NCI-H526 (cell line): ENCODE data around the gene CELF1.
A peak's percentile ranks its signal among the peaks of the same experiment; 100 is the strongest.

Source experiments
- DNase-seq, 2 experiments: peaks; one replicate each; lab custom pipeline; 2025; lab: John Stamatoyannopoulos, UW

Gene CELF1

DNA sequence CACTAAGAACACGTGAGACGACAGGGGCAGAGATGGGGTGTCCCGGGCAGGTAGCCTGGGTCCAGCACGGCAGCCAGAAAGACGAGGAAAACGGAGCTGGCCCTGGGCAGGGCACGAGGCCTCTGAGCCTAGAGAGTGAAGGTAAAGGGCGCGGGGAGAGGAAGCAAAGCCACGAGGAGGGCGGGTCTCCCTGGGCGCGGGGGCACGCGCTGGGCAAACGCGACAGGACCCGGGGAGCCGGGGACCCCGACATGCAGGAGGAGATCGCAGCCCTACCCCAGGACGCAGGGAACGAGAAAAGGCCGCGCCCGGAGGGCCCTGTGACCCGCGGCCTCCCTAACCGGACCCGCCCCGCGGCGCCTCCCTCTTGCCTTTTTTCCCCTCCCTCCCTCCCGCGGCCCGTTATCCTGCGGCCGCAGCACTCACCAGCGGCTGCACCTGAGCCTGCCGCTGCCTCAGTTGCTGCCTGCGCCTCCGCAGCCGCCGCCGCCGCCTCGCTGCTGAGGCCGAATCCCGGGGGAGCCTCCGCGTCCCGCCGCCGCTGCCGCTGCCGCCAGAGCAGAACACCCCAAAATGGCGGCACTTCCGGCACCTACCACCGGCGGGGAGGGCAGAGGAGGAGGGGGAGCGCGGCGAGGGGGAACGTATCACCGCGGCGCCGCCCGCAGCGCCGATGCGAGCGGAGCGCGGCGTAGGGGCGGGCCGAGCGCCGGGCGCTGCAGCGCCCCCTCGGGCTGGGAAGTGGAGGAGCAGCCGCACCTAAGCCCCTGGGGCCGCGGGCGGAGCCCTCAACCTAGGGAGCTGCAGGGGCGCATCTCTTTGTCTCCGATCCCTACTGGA lies at the start of gene CELF1:
CELF1 (minus strand) TSS at position 567 of the 840 bp plus-strand sequence. CDS start 53,609 bp downstream, outside the sequence.
- DNase-seq = peak; percentile 85 to 98

DNA sequence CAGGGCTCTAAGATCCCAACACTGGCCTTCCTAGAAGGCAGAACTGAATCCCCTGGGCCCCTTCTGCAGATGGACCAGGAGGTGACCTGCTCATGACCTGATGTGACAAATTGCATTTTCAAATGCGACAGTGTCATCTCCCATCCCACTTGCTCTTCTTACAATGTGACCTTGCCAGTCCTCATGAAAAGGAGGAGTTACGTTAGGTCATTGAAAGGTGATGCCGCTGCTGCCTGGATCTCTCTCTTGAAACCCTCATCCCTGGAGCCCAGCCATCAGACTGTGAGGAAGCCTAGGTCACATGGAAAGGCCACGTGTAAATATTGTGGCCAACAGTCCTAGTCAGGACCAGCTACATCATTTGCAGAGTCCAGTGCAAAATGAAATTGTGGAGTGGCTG lies 47.0 kb upstream of the CELF1 start:
- no peak for DNase-seq

DNA sequence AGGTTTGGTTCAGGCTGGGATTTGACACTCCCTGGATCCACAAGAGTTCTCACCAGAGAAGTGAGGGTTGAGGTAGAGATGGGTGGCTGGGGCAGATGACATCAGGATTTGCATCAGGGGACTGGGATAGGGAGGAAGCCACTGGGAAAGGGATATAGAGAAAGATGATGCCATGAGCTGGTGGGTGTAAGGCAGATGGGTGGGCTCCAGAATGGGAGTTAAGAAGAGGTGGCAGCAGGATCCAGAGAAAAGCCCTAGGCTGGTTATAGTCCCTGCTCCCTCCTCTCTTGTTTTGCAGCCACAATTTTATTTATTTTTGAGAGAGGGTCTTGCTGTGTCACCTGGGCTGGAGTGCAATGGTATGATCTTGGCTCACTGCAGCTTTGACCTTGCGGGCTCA lies 43.0 kb upstream of the CELF1 start:
- no peak for DNase-seq

DNA sequence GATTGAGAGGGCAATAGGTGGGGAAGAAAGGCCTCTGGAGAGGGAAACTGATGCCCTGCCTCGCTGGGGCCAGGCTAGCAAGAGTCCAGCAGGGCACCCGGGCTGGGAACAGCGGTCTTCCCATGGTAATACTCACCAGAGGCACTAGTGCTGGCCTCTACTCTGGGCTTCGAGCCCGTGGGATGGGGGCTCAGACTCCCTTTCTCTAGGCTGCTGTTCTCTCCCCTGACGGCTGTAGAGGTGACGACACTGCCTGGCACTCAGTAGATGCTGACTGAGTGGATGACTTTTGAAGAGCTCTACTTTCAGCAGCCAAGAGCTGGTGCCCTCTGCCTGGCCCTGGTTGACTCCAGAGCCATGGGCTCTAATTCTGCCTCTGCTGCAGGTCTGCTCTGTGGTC lies 42.1 kb upstream of the CELF1 start:
- no peak for DNase-seq

DNA sequence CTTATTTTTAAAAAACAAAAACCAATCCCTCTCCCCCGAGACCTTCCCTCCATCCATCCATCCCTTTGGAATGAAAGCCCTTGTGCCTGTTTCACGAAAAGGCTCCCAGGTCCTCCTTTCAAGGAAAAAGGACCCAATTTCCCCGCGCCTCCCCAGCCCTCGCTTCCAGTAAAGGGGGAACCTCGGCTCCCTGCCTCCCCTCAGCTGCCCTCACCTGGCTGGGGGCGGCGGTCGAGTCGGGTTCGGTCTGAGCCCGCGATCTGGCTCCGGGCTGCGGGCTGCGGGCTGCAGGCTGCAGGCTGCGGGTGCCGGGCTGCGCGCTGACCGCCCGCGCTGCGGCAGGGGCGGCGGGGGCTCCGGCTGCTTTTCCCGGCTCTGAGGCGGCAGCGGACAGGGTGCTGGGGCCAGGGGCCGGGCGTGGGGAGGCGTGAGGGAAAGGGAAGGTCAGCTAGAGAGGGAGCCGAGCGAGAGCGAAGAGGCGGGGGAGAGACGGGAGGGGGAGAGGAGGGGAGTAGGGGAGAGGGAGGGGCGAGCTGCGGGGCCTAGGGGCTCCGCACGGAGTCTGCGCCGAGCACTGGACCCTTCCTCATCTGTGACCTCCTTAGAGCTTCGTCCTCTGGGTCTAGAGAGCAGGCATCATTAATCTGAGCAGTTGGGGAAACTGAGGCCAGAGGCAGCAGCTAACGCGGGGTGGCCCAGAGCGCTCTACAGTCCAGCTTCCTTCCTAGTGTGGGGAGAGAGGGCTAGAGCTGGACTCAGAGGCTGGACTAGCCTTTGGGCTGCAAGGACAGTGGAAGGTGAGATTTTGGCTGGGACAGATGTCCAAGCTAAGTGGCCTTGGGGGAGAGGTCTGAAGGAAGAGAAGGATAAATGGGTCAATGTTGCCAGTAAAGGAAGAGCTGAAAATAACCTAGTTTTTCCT lies 41.3 kb upstream of the CELF1 start, which contains the start of gene C1QTNF4:
C1QTNF4 (minus strand) TSS at position 478 of the 922 bp plus-strand sequence. CDS start 3,601 bp downstream, outside the sequence.
- DNase-seq = peak in 1 of 2 experiments; percentile 38

DNA sequence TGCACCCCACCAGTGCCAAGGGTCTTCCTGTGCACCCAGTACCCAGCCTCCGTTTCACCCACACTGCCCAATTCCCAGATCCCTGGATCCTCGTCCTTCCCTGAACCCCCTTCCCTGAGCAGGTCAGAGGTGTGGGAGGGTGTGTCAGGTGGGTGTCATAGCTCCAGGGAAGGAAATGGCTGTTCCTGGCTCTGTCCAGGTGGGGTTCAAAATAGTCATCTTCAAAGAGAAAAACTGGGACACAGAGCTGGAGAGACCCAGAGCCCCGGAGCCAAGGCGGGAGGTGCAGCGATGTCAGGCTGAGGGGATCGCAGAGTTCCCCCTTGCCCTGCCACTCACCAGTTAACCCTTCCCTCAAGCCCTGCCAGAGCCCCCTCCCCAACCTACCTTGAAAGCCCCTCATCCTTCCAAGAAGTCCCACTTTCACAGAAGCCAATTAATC lies 40.6 kb upstream of the CELF1 start:
- DNase-seq = peak in 1 of 2 experiments; percentile 24

DNA sequence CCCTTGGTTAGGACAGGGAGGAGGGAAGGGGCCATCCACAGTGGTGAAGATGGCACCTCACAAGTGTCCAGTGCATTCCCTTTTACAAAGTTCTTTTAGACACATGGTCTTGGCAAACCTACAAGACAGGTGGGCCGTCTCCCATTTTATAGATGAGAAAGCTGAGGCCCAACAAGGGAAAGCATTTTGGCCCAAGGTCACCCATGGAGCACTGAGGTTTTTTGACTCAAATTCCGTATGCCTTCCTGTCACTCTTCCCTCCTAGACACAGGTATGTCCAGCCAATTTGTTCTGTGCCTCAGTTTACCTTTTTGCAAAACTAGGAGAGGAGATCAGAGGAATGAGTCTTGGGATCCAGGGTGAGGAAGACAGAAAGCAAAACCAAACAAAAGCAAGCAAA lies 40.0 kb upstream of the CELF1 start:
- DNase-seq = no peak

DNA sequence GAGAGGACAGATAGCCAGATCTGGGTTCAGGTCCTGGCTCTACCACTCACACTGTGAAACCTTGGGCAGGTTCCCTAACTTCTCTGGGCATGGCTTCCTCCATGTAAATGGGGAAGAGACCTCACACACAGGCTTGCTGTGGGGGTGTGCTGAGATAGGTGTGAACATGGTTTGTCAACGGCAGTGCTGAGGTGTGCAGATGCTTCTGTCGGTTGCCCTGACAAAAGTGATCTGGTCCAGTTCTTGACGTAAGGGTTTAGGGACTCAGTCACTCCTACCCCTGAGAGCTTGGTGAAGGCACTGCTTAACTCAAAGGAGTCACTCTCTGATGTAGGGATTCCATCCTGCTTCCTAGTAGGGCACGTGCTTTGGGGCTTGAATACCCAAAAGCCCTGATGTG lies 39.3 kb upstream of the CELF1 start:
- DNase-seq = no peak

DNA sequence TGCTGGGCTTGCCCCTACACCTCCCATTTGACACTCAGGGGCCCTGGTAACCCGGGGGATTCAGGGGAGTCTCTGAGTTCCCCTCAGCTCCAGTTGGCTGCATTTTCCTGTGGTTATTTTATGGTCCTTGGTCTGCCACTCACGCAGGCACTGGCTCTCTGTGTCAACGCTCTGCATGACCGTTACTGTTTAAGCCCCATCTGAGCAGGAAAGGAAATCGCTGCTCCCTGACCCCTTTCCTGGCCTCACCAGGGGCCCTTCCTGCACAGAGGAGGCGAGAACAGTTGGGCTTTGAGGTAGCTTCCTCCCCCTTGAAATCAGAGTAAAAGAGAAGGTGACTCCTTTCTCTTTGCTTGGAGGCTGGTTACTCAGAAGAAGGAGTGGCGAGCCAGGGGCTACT lies 38.8 kb upstream of the CELF1 start:
- DNase-seq = no peak

DNA sequence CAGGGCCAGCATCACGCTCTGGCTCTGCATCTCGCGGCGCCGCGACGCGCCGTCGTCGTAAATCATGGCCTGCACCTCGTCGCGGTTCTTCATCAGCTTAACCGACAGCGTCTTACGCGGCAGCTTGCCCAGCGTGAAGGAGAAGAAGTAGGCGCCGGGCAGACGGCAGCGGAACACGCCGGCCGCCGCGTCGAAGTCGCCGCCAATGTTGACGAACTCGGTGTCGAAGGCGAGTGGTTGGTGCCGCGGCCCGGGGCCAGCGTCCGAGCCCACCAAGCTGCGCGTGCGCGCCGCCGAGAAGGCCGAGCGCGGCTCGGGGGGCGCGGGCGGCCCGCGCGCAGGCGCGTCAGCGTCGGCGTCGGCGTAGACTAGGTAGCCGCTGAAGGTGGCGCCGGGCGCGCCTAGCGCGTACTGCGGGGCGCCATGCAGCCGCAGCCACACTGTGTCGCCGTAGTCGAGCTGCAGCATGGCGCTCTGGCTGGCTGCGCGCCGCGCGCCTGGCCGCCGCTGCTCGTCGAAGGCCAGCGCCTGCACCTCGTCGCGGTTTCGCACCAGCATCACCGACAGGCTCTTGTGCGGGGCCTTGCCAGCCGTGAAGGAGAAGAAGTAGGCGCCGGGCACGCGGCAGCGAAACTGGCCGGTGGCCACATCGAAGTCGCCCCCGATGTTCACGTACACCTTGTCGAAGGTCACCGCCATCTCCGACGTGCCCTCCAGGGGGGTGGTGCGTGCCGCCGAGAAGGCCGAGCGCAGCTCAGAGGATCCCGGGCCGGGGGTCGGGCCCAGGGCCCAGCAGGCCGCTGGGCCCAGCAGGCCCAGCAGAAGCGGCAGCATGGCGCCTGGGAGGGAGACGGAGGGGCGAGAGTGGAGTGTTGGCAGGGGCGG lies 37.3 kb upstream of the CELF1 start:
- no peak for DNase-seq

DNA sequence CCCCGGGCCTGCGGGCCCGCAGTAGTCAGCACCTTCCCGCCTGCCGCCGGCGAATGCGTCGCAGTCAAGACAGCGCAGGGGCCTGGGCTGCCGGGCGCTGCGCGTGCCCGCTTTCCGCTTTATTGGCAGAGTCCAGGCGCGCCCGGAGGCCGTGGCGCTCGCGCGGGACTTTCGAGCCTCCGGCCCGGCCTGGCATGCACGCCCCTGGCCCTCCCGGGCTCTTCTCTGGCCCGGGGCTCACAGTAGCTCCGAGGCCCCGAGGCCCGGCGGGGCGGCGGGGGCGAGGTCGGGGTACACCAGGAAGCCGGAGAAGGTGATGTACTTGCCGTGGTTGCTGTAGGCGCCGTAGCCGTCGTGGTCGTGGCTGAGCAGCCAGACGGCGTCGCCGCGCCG lies 36.6 kb upstream of the CELF1 start:
- no peak for DNase-seq

DNA sequence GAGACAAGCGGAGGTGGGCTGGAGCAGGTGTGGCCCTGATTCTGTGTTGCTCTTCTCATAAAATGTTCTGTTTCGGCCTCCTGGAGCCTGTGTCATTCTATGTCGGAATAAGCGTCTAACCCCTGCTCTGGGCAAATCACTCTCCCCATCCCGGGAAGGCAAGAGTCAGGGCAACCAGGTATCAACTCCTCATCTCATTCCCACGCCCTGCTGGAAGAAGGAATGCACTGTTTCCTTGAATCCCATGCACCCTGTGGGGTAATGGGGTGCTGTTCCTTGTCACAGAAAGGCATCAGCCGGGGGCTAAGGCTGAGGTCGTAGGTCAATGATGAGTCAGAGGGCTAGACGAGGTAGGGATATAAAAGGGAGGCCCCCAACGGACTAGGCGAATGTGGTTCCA lies 36.2 kb upstream of the CELF1 start:
- no peak for DNase-seq

DNA sequence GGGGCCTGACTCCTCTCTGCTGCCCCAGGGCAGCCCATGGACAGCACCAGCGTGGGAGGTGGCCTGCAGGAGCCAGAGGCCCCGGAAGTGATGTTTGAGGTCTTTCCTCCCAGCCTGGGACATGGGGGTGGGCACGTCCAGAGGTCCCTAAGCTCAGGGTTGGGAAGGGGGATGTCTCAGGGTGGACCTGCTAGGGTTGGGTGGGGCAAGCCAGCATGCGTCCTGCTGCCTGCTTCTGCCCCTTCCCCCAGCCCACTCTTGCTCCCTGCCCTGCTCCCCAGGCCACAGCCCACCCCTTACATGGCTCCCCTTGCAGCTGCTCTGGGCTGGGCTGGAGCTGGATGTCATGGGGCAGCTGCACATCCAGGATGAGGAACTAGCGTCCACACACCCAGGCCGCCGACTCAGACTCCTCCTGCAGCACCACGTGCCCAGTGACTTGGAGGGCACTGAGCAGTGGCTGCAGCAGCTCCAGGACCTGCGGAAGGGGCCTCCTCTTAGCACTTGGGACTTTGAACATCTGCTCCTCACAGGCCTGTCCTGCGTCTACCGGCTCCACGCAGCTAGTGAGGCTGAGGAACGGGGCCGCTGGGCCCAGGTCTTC lies 34.9 kb upstream of the CELF1 start:
- no peak for DNase-seq

DNA sequence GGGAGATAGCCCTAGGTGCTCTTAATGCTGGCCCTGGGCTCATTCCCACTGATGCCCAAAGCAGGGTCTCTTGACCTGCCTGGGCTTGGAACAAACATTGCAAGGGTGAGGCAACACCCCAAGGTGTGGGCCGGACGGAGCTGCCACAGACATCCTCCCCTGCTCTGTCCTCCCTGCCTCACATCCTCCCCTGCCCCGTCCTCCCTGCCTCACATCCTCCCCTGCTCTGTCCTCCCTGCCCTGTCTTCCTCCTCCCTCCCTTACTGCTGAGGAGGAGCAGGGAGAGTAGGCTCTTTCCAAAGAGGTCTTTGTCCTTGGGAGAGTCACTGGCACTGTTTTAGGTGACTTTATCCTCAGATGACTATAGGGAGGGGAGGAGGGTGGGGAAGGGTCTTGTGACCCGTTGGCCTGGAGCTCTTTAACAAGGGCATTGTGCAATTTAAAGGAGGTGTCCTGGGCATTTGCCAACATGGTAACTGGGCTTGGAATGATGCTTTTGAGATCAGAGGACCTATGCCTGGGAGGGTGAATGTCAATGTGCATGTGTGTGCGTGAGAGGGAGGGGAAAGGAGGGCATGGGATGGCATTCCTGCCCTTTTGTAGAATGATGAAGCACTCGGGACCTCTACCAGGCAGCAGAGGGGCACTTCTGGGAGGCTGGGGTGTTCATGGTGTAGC lies 34.2 kb upstream of the CELF1 start:
- no peak for DNase-seq

DNA sequence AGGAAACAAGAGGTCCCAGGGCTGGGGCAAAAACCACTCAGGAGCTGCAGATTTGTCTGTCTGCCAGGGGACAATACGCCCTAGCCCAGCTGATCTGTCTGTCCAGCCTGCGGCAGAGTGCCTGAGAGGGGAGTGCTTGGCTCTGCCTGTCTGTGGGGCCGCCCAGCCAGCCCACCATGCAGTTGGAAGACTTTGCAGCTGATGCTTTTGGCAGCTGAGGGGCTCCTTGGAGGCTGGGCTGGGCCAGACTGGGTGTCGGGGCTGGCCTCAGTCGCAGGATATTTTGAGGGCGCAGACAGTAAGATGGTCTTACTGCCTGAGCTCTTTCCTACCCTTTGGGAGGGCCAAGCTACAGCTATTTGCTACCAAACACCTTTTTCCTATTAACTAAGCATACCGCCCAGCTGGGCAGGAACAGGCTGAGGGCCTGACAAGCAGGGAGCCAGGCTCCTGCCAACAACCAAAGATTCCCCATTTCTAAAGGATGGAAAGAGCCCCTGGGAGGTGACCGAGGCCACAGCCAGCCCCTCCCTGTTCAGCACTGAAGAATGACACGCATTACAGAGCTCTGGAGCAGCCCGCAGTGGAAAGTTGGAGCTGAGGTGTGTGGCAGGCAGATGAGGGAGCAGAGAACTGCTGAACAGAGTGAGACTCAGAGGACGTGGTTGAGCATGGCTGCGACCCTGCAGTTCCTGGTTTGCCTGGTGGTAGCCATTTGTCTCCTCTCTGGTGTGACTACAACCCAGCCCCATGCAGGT lies 33.3 kb upstream of the CELF1 start, which contains the start of gene FAM180B:
FAM180B (plus strand) TSS at position 581 of the 758 bp plus-strand sequence; CDS start at position 672, 91 bp downstream.
- DNase-seq = no peak

DNA sequence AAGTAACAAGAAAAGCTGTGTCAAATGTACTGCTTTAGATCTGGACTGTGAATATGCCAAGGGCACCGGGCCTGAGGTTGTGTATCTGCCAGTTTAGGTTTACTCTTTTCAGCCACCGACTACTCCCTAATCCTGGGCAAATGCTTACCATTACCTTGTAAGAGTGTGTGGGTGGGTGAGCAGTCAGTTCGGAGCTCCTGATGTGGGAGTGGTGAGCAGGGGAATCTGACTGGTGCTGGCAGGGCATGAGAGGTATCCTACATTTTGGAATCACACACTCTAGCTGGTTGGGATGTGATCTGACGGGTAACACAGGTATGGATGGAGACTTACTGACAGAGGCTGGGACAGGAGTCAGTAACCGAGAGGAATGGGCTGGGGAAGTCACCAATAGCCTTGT lies 30.9 kb upstream of the CELF1 start:
- no peak for DNase-seq

DNA sequence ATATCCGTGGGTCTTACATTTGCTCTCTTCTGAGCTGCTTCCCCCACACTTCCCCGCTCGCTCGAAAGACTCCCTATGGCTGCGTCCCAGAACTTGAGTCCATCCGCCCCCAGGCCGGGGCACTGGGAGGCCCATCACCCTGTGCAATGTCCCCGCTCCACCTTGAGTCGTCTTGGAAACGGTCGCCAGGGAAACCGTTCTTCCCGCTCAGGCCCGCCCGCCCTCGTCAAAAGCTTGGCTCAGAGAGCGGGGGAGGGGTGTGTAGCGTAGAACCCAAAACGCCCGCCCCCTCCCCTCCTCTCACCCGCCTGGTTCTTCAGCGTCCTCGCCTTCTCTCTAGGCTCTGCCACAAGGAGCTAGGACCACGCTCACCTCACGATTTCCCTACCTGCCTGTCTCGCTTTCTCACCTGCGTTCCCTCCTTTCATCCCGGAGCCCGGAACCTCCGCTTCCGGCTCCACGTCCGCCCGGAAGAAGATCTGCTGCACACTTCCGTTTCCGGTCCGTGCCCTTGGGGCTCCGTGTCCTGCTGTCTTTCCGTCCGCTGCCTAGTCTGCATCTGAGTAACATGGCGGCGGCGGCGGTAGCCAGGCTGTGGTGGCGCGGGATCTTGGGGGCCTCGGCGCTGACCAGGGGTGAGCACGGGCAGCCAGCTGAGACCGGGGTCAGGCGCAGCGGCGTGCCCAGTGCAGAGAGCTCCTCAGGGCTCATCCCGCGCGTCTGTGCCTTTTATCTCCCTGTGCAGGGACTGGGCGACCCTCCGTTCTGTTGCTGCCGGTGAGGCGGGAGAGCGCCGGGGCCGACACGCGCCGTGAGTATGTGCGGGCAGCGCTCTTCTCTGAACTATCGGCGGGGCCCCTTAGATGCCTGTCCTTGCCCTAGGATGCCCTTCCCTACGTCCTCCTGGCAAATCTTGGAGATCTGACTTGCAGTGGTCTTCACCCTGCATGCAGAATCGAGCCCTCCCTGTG lies 25.9 kb upstream of the CELF1 start, which contains the start of the genes KBTBD4 and NDUFS3:
KBTBD4 (minus strand) TSS at position 447 of the 971 bp plus-strand sequence; CDS start at position 428, 19 bp downstream.
NDUFS3 (plus strand) TSS at position 551 of the 971 bp plus-strand sequence; CDS start at position 569, 18 bp downstream.
- DNase-seq = peak; percentile 95 to 96

DNA sequence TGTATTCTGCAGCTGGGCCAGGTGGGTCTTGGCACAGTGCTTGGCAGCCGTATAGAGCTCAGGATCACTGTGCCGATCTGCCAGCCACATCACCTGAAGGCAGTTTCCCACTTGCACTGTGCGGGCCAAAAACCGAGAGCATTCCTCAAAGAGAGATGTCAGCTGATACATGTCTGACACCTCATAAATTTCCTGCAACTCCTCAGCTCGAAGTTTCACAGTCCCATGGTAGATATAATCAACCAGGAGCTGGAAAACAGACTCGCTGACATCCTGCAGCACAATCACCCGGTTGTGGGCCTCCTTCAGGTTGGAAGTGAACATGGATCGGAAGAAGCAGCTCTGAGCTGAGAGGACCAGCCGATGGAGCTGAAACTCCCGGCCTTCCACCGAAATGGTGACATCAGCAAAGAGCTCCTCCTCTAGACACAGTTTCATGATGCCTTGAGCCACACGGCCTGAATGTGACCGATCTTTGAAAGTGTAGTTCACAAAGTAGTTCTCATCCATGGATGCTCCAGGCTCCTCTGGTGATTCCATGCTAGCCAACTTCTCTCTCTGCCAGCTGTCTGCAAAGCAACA lies 24.6 kb upstream of the CELF1 start:
- no peak for DNase-seq
